Stimulated activated CD4-positive, alpha-beta T cell treated with anti-CD3 and anti-CD28 coated beads, Interleukin-1b, Interleukin-23, amount 100 ng/mL, for 48 hours (primary cell): ENCODE results near the gene SEMA6A.
"Not testable (repeated sequence)": the region's sequence is repeated elsewhere in the genome, so short reads cannot be mapped to it uniquely, and the experiment has no call there.

Experiments
- DNase-seq: peaks from one replicate; pipeline ENCODE4 v3.0.0-alpha.2; 2020

Gene SEMA6A

GRCh38 chr5:116546033-116546742 is 28.4 kb downstream of the SEMA6A start:
- DNase-seq: no peak

- DNase-seq: not testable (repeated sequence)
Observed at GRCh38 chr5:116545465-116545864, 29.2 kb downstream of the SEMA6A start.

GRCh38 chr5:116544531-116545241 is 29.9 kb downstream of the SEMA6A start:
- no peak for DNase-seq

DNA sequence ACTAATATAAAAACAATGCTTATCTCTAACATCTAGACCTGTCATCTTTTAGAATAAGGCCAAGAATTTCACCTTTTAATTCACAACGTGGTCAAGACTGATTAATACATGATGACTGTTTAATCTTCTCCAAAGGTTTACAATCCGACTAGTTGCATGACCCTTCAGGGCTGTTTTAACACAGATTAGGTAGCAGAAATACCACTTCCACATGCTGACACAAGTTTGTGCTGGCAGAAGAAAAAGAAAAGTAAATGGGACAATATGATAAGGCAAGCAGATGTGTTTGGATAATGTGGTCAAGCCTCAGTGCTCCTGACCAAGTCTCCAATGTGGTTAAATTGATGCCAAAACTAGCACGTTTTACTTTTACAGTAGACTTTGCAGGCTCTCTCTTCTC is 31.1 kb downstream of the SEMA6A start:
- DNase-seq: no peak

DNA sequence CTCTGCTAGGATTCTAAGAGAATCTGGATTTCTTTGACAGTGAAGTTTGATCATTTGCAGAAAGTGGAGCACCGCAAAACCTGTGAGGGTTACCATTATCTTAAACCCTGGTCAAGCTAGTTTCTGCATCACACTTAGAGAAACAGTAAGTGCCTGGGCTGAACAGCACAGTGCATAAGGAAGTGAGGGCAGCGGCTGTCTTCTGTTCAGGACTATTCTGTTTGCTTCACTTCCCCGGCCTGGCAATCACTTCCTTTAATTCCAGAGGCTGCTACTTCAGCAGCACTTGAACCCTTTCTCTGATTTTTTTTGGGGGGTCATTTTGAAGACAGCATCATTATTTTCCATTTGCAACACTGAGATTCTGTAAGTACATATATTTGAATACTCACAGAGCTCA is 32.0 kb downstream of the SEMA6A start:
- DNase-seq: no peak

GRCh38 chr5:116539222-116539621 is 35.4 kb downstream of the SEMA6A start:
- DNase-seq: no peak

DNA sequence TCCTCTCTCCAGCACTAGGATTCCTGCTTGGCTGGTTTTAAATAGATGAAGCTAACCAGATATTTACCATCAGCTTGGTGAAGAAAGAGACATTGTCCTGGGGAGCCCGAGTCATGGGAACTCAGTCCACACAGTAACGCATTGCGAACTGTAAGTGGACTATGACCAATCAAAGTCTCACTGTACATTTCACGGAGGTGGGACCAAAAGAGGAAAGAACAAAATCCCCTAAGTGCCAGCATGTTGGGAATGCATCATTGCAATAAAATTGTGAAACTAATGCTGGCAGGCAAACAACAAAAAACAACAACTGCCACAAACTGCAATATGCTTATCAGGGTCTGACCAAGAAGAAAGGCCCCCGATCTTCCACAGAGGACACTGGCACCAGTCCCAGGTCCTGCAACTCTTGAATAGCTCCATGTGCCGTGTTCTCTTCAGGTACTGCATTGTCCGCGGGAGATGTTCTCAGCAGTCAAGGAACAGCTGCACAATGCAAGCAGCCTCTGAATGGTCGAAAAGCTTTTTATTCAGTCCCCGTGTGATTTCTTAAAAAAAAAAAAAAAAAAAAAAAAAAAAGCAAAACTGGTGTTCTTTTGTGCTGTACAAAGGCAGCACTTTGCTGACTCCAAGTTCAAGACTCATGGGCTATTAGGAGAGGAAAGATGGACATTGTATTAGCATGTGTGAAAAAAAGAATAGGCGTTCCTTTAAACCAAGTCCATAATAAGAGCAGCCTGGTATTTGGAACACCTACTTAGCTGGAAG is 38.1 kb downstream of the SEMA6A start:
- no peak for DNase-seq

DNA sequence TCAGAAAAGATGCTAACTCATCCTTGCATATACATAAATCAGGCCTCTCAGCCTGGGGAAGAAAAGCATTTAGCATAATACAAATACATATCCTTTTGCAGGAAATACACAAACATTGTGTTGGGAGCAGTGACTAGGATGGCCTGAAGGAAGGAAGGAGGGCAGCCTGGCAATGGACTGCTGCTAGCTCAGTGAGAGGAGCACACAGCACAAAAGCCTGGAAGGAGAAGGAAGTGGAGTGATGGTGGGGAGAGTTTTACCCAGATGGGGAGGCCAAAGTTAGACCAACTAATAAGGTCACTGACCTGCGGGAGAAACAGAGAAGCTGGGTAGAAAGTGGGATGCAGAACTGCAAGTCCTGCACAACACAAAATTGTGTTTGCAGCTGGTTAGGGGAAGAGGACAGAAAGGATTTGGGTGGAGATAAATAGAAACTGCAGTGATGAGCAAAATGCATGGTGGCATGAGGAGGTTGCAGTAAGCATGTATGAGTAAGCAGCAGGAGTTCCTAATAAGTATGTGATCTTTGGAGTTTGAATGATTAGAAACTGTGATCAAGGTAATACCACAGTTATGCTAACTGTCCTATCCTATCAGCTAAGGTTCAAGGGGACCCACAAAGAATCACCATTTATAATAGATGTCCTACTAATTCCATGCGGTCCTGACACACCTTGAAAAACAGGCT is 39.5 kb downstream of the SEMA6A start:
- no peak for DNase-seq

DNA sequence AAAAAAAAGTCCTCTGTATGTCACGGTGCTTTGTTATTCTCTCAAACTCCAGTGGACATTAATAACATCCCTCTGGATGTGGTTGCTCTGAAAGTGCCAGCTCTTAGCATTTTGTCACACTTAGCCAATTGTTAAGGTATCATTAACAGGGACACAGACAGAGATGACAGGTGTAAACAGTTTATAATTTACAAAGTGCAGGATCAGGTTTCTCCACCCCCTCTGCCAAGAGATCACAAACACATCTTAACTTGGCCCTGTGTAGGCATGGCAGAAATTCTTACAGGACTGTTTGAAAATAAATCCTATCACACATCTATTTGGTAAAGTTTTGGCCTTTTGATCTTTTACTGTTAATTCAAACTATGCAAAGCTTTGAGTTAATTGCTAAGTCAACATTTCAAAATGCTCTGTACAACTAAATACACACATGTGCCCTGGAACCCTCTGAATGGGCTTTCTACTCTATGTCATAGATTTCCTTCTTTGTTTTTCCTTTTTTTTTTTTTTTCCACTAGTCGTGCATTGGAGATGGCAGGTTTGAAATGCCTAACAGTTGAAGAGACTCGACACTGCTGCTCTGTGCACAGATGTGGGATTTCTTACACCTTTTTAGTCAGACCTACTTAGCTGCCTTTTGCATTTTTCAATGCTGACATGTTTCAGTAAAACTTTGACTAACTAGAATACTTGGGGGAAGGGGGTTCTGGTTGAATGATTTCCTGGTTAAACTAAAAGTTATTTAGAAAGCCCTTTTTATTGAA is 41.7 kb downstream of the SEMA6A start:
- DNase-seq: no peak

DNA sequence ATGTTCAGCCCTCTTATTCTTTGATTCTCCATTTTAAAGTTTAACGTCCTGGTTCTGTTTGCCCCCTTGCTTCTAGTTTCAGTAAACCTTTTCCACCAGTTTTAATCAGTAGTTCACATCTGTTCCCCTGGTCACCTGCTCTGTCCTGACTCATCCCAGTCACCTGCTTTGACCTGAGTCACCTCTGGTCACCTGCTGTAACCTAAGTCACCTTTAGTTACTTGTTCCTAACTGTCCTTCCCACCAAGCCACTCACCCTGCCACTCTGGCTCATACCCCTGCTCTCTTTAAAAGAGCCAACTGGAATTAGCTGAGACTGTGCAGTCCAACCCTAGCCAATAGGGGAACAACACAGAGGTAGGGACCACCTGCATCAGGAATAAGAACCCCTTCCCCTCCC is 43.0 kb downstream of the SEMA6A start:
- no peak for DNase-seq

- no peak for DNase-seq
Observed at GRCh38 chr5:116531117-116531516, 43.5 kb downstream of the SEMA6A start.

- no peak for DNase-seq
Observed at GRCh38 chr5:116530276-116530675, 44.3 kb downstream of the SEMA6A start.

- no peak for DNase-seq
Observed at GRCh38 chr5:116529615-116530014, 45.0 kb downstream of the SEMA6A start.

- DNase-seq: no peak
Observed at GRCh38 chr5:116528519-116529234, 45.9 kb downstream of the SEMA6A start.

- DNase-seq: no peak
Observed at GRCh38 chr5:116527582-116527981, 47.0 kb downstream of the SEMA6A start.

DNA sequence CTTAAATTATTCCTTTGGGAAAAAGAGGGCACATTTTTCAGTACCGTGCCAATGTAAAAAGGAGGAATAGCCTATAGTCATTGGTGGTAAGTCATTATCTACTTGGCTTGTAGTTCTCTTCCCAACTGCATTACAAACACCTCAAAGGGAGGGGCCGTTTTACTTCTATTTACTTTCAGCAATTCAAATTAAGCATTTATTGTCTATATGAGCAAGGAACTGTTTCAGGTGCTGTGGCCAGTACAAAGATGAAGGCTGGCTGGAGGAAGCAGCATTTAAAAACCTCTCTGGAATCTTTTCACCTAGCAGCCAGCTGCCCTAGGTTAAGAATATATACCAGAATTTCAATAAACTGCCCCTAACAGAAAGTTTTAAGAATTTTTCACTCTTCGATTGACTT is 48.9 kb downstream of the SEMA6A start:
- no peak for DNase-seq

- no peak for DNase-seq
Observed at GRCh38 chr5:116524966-116525365, 49.7 kb downstream of the SEMA6A start.

GRCh38 chr5:116524051-116524904 is 50.3 kb downstream of the SEMA6A start:
- DNase-seq: no peak

DNA sequence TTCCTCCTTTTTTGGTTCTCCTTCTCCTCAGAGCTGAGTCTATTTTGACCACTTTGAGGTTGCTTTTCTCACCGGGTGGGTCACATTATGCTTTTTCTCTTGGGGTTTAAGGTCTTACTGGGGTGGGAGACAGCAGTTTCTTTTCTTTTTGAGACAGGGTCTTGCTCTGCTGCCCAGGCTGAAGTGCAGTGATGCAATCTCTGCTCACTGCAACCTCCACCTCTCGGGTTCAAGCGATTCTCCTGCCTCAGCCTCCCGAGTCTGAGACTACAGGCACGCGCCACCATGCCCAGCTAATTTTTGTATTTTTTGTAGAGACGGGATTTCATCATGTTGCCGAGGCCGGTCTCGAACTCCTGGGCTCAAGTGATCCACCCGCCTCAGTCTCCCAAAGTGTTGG is 51.4 kb downstream of the SEMA6A start:
- not testable (repeated sequence) for DNase-seq

DNA sequence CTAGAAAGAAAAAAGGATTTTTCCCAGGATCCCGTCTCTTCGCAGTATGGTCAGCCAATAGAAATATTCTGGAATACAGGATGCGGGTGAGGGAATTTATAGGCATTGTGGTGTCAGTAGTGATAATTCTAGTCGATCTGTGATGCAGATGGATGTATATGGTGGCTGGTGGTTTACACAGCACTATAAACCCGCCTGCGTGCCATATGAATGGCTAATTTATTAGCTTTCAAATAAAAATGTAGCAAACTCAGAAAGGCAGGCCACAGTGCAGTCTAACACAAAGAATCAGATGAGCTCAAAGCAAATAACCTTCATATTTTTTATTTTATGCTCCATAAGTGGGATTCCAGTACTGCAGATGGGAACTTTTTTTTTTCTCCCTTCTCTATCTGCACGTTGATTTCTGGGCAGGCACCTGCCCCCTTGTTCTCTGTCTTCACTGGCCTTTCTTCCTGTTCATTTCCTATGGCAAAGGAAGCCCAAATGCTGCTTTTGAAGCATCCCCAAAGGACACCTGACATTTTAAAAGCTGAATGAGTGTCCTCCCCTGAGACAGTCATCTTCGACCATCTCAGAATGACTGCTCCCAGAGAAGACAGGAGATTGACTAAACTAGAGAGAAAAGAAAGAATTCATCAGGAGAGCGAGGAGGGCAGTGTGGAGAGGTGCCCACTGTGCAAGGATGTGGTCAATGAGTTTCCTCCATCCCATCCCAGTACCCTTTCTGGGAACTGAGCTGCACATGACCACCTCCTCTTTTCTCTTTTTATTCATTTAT is 52.1 kb downstream of the SEMA6A start:
- no peak for DNase-seq
